GM12878 (cell line): ENCODE measurements around the gene ROBO1. TPM values are rescaled to one million over a fixed set of nuclear protein-coding genes. Genes with fewer than 3 reads are reported as not detected.

ENCODE experiments used
- ATAC-seq: fragments of 200-7000 bp; cut with Tn5 transposase; 3 replicates; pipeline ENCODE4 v1.9.1; 2020; ENCODE audit warnings: mild to moderate bottlenecking, moderate library complexity
- BruUV-seq: library from RNA; stranded (reverse); fragments of 400-500 nt; replicated peaks from 2 replicates; lab custom pipeline; 2021; lab: Mats Ljungman, UMichigan
- CTCF ChIA-PET: fragments of 300-600 bp; sonication (Branson Sonifier 250); formaldehyde crosslinking; extraction: SDS; loops from one replicate; lab custom pipeline; 2021; ENCODE audit warnings: inconsistent platforms; lab: Yijun Ruan, JAX
- POLR2A ChIA-PET: fragments of 350-600 bp; formaldehyde crosslinking; extraction: SDS; loops from one replicate; lab custom pipeline; 2021; ENCODE audit warnings: inconsistent platforms; lab: Charles Lee
- RAD21 ChIA-PET: fragments of 300-600 bp; sonication (Branson Sonifier 250); formaldehyde crosslinking; loops from one replicate; lab custom pipeline; 2023; ENCODE audit warnings: antibody characterized with exemption; ENCODE audit not compliant: unreplicated experiment; lab: Charles Lee
- SMC1A ChIA-PET: fragments of 300-600 bp; sonication (Branson Sonifier 250); formaldehyde crosslinking; loops from one replicate; lab custom pipeline; 2023; ENCODE audit not compliant: unreplicated experiment, uncharacterized antibody; lab: Charles Lee
- DNase-seq: peaks from one replicate; pipeline ENCODE4 v3.0.0-alpha.2; 2011; ENCODE audit warnings: low read depth, low spot score
- FAIRE-seq: peaks from 3 replicates; lab custom pipeline; 2011; peaks lifted over from hg19 to GRCh38; lab: Jason Lieb, UNC
- H2AFZ ChIP-seq: 2 replicates; pipeline ENCODE4 v1.6.0; 2011; ENCODE audit warnings: low read depth, low read length, control low read depth; ENCODE audit not compliant: control insufficient read depth
- H3K27ac ChIP-seq: 2 replicates; pipeline ENCODE4 v1.5.1; 2011; ENCODE audit warnings: control low read depth; ENCODE audit not compliant: control insufficient read depth, insufficient read depth
- H3K27me3 ChIP-seq, 2 experiments: replicated peaks in 1 of 2; 2 replicates each; pipeline versions ENCODE4 v1.6.0 to v1.6.1; 2011; ENCODE audit warnings: low read length in 1 of 2; ENCODE audit not compliant: control insufficient read depth in 2 of 2, insufficient read depth in 2 of 2
- H3K36me3 ChIP-seq, 2 experiments: 2 replicates each; pipeline ENCODE4 v1.5.1; 2011; ENCODE audit warnings: low read length in 1 of 2; ENCODE audit not compliant: control insufficient read depth in 2 of 2, insufficient read depth in 2 of 2
- H3K4me1 ChIP-seq: 2 replicates; pipeline ENCODE4 v1.6.1; 2011; ENCODE audit warnings: mild to moderate bottlenecking, low read length, moderate library complexity, mixed read lengths; ENCODE audit not compliant: control insufficient read depth, insufficient read depth
- H3K4me2 ChIP-seq: 2 replicates; pipeline ENCODE4 v1.6.0; 2011; ENCODE audit warnings: control low read depth; ENCODE audit not compliant: control insufficient read depth, insufficient read depth
- H3K4me3 ChIP-seq: fragments of 200-600 bp; sonication (generic); 2 replicates; pipeline ENCODE4 v1.5.1; 2016
- H3K79me2 ChIP-seq: 2 replicates; pipeline ENCODE4 v1.6.0; 2011; ENCODE audit warnings: low read length; ENCODE audit not compliant: control insufficient read depth, insufficient read depth
- H3K9ac ChIP-seq: 2 replicates; pipeline ENCODE4 v1.8.0; 2011; ENCODE audit warnings: low read length, control low read depth, mixed read lengths; ENCODE audit not compliant: control insufficient read depth, insufficient read depth
- H3K9me3 ChIP-seq: replicated peaks from 3 replicates; pipeline ENCODE4 v1.5.1; 2011; ENCODE audit warnings: mild to moderate bottlenecking, low read length; ENCODE audit not compliant: control insufficient read depth, insufficient read depth
- H4K20me1 ChIP-seq: 2 replicates; pipeline ENCODE4 v1.6.0; 2011; ENCODE audit not compliant: control insufficient read depth, insufficient read depth
- ATF7 ChIP-seq: fragments of 450-650 bp; IDR thresholded peaks from 2 replicates; pipeline ENCODE4 v1.6.1; 2016; ENCODE audit warnings: low read depth, mild to moderate bottlenecking
- CBX5 ChIP-seq: sonication (generic); IDR thresholded peaks from 2 replicates; pipeline ENCODE4 v1.6.1; 2016; ENCODE audit warnings: low read depth, moderate library complexity, mild to moderate bottlenecking, inconsistent platforms
- IKZF2 ChIP-seq, 2 experiments: fragments of 450-650 bp; IDR thresholded peaks; 2 replicates each; pipeline ENCODE4 v1.6.1; 2017; ENCODE audit warnings: mild to moderate bottlenecking in 2 of 2, moderate library complexity in 2 of 2
- KDM1A ChIP-seq: fragments of 200-600 bp; sonication (generic); IDR thresholded peaks from 2 replicates; pipeline ENCODE4 v1.6.1; 2016; ENCODE audit warnings: borderline replicate concordance
- NFYB ChIP-seq: IDR thresholded peaks from 2 replicates; pipeline ENCODE4 v1.6.1; 2011; ENCODE audit warnings: low read depth, mild to moderate bottlenecking, low read length, improper control_type of control experiment, moderate library complexity; ENCODE audit not compliant: insufficient read depth
- NR2C2 ChIP-seq: IDR thresholded peaks from 2 replicates; pipeline ENCODE4 v1.6.1; 2011; ENCODE audit warnings: borderline replicate concordance, low read depth; ENCODE audit not compliant: control insufficient read depth, insufficient read length
- NRF1 ChIP-seq: conservative IDR thresholded peaks from 2 replicates; pipeline ENCODE4 v1.6.1; 2011; ENCODE audit warnings: mild to moderate bottlenecking, low read depth, low read length, improper control_type of control experiment
- PAX5 ChIP-seq: IDR thresholded peaks from 2 replicates; pipeline ENCODE4 v1.6.1; 2011; ENCODE audit warnings: low read depth, low read length, borderline replicate concordance
- PML ChIP-seq: IDR thresholded peaks from 2 replicates; pipeline ENCODE4 v1.6.1; 2012; ENCODE audit warnings: low read length, inconsistent platforms
- POLR2AphosphoS2 ChIP-seq: IDR thresholded peaks from 2 replicates; pipeline ENCODE4 v1.6.1; 2011; ENCODE audit warnings: low read depth, mild to moderate bottlenecking, low read length, improper control_type of control experiment, moderate library complexity
- RCOR1 ChIP-seq: conservative IDR thresholded peaks from 2 replicates; pipeline ENCODE4 v1.6.1; 2012; ENCODE audit warnings: low read depth, low read length, improper control_type of control experiment
- SRF ChIP-seq, 2 experiments: IDR thresholded peaks; 2 replicates each; pipeline ENCODE4 v1.6.1; 2011; ENCODE audit warnings: low read depth in 2 of 2, low read length in 2 of 2, mild to moderate bottlenecking in 1 of 2, moderate library complexity in 1 of 2
- TCF7 ChIP-seq: IDR thresholded peaks from 2 replicates; pipeline ENCODE4 v1.6.1; 2014; ENCODE audit warnings: antibody characterized with exemption, borderline replicate concordance
- ZNF217 ChIP-seq: fragments of 450-650 bp; IDR thresholded peaks from 2 replicates; pipeline ENCODE4 v1.6.1; 2017; ENCODE audit warnings: antibody characterized with exemption, mild to moderate bottlenecking
- WGBS: methylation state at CpG from one replicate; pipeline ENCODE4 v1.1.6; 2016; ENCODE audit warnings: low lambda C conversion rate; ENCODE audit not compliant: insufficient replicate concordance, insufficient coverage; ENCODE audit errors: missing lambda C conversion rate; 5-methylcytosine and 5-hydroxymethylcytosine counted together
- in situ Hi-C: fragments of 300-500 bp; cut with MboI; formaldehyde crosslinking; loops from 9 replicates; pipeline ENCODE4 v1.14.3; 2018; ENCODE audit warnings: mixed read lengths
- intact Hi-C: fragments of 100-400 bp; cut with micrococcal nuclease; formaldehyde crosslinking; loops from one replicate; pipeline ENCODE4 v1.14.2; 2022; ENCODE audit not compliant: unreplicated experiment
- polyA plus RNA-seq, 11 experiments: library from polyadenylated mRNA; depleted of rRNA in 4 of 11; unstranded in 6 of 11; stranded (reverse) in 5 of 11; fragments of >200 nt; fragmentation: Nextera tagmentation in 4 of 11; fragmentation: Illumina TruSeq in 1 of 11; extraction: Ambion mirVana in 4 of 11; extraction: Trizol in 1 of 11; gene quantifications; 1 replicate in 1 of 11; 2 replicates in 10 of 11; pipeline versions ENCODE4 v1.2.1 to v1.2.3, GENCODE V29; 2011 to 2016; ENCODE audit warnings: inconsistent platforms in 2 of 11, missing spikeins in 2 of 11, low read depth in 1 of 11
- total RNA-seq, 4 experiments: library from RNA; depleted of rRNA in 3 of 4; stranded (reverse); fragments of >200 nt in 3 of 4; fragmentation: Illumina TruSeq in 1 of 4; extraction: Trizol in 1 of 4; gene quantifications; 2 replicates each; pipeline versions ENCODE4 v1.2.1 to v1.2.3, GENCODE V29; 2013 to 2021
- TF ChIP-seq, protein P1 (sequence below): fragments of 450-650 bp; IDR thresholded peaks from 2 replicates; pipeline ENCODE4 v1.6.1; 2017; ENCODE audit warnings: mild to moderate bottlenecking, moderate library complexity
- TF ChIP-seq, protein P2 (sequence below): IDR thresholded peaks from 2 replicates; pipeline ENCODE4 v1.6.1; 2012; ENCODE audit warnings: low read length, inconsistent platforms
- TF ChIP-seq, protein P3 (sequence below): fragments of 450-650 bp; IDR thresholded peaks from 2 replicates; pipeline ENCODE4 v1.6.1; 2017; ENCODE audit warnings: low read depth, mild to moderate bottlenecking, moderate library complexity

The ROBO1 gene
- total and polyA plus RNA-seq, 10 of the 15 experiments (the other 5 are each of a cell fraction or from before 2014, with no cell fraction given) = 0.29 to 46.5 (median 1.2) TPM

DNA sequence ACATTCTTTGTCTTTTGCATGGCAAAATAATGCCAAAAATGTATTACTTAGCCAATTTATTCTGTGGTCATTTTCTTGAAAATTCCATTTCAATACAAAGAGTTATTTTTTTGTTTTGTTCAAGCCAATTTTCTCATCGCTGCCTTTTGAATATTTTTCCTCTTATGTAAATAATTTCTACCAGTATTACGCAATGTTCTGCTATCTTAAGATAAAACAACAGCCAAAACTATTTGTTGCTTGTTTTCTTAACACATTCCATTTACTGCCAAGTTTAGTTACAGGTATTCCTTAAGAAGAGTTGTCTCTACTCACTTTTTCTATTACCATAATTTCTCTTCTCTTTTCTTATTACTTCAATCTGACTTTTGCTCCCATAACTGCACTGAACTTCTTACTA, 163.1 kb downstream of the ROBO1 start:
- Histone ChIP-seq H3K9me3 (no peaks in the 10 kb centered on the region), H3K27ac (no peak overlapping the region), H3K79me2 (no peaks in the 10 kb centered on the region), H2AFZ (no peak overlapping the region), H3K4me3 (no peak overlapping the region), H3K27me3 (no peaks in the 10 kb centered on the region), H3K36me3 (no peaks in the 10 kb centered on the region), H4K20me1 (no peaks in the 10 kb centered on the region), H3K9ac (no peak overlapping the region), H3K4me2 (no peak overlapping the region), H3K4me1 (no peaks in the 10 kb centered on the region)
- DNase-seq (no peak), FAIRE-seq (no peak), ATAC-seq (no peak)
- ChIA-PET RAD21 (no interaction called here), CTCF (no interaction called here), SMC1A (no interaction called here), POLR2A (no interaction called here)
- BruUV-seq = no TSS peak
- in situ Hi-C loops = no loop called here
- WGBS = 21% methylated on average over 2 of the region's 2 CpGs
- TF ChIP-seq ATF7 (no peak), RCOR1 (no peak), SRF (IDR thresholded peaks at IDR 0.05; ENCODE audit: low read depth in 2 of 2, low read length in 2 of 2) (no peak), POLR2AphosphoS2 (no peak), CBX5 (no peak), PML (no peak), NRF1 (no peak), TCF7 (no peak), IKZF2 (IDR thresholded peaks at IDR 0.05) (no peak), PAX5 (no peak), ZNF217 (no peak), KDM1A (no peak), NFYB (no peak), NR2C2 (no peak)
- TF ChIP-seq, protein P1, sequence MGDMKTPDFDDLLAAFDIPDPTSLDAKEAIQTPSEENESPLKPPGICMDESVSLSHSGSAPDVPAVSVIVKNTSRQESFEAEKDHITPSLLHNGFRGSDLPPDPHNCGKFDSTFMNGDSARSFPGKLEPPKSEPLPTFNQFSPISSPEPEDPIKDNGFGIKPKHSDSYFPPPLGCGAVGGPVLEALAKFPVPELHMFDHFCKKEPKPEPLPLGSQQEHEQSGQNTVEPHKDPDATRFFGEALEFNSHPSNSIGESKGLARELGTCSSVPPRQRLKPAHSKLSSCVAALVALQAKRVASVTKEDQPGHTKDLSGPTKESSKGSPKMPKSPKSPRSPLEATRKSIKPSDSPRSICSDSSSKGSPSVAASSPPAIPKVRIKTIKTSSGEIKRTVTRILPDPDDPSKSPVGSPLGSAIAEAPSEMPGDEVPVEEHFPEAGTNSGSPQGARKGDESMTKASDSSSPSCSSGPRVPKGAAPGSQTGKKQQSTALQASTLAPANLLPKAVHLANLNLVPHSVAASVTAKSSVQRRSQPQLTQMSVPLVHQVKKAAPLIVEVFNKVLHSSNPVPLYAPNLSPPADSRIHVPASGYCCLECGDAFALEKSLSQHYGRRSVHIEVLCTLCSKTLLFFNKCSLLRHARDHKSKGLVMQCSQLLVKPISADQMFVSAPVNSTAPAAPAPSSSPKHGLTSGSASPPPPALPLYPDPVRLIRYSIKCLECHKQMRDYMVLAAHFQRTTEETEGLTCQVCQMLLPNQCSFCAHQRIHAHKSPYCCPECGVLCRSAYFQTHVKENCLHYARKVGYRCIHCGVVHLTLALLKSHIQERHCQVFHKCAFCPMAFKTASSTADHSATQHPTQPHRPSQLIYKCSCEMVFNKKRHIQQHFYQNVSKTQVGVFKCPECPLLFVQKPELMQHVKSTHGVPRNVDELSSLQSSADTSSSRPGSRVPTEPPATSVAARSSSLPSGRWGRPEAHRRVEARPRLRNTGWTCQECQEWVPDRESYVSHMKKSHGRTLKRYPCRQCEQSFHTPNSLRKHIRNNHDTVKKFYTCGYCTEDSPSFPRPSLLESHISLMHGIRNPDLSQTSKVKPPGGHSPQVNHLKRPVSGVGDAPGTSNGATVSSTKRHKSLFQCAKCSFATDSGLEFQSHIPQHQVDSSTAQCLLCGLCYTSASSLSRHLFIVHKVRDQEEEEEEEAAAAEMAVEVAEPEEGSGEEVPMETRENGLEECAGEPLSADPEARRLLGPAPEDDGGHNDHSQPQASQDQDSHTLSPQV = no peak
- TF ChIP-seq, protein P2, sequence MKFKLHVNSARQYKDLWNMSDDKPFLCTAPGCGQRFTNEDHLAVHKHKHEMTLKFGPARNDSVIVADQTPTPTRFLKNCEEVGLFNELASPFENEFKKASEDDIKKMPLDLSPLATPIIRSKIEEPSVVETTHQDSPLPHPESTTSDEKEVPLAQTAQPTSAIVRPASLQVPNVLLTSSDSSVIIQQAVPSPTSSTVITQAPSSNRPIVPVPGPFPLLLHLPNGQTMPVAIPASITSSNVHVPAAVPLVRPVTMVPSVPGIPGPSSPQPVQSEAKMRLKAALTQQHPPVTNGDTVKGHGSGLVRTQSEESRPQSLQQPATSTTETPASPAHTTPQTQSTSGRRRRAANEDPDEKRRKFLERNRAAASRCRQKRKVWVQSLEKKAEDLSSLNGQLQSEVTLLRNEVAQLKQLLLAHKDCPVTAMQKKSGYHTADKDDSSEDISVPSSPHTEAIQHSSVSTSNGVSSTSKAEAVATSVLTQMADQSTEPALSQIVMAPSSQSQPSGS = no peak
- TF ChIP-seq, protein P3, sequence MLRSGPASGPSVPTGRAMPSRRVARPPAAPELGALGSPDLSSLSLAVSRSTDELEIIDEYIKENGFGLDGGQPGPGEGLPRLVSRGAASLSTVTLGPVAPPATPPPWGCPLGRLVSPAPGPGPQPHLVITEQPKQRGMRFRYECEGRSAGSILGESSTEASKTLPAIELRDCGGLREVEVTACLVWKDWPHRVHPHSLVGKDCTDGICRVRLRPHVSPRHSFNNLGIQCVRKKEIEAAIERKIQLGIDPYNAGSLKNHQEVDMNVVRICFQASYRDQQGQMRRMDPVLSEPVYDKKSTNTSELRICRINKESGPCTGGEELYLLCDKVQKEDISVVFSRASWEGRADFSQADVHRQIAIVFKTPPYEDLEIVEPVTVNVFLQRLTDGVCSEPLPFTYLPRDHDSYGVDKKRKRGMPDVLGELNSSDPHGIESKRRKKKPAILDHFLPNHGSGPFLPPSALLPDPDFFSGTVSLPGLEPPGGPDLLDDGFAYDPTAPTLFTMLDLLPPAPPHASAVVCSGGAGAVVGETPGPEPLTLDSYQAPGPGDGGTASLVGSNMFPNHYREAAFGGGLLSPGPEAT = no peak
- intact Hi-C loops = no loop called here
